HepG2 (cell line): ENCODE results near the gene ZNF865. TPM values are rescaled to one million over a fixed set of nuclear protein-coding genes. Genes with fewer than 3 reads are reported as not detected.

Experiments used
- ADNP ChIP-seq: sonication (generic); formaldehyde crosslinking; IDR thresholded peaks from 2 replicates; pipeline ENCODE4 v1.4.0; 2020; ENCODE audit warnings: missing genetic modification reagents
- BRCA1 ChIP-seq: sonication (generic); formaldehyde crosslinking; IDR thresholded peaks from 2 replicates; pipeline ENCODE4 v1.4.0; 2020; ENCODE audit warnings: missing genetic modification reagents
- GABPB1 ChIP-seq: IDR thresholded peaks from 2 replicates; pipeline ENCODE4 v1.6.1; 2016; ENCODE audit warnings: mild to moderate bottlenecking, missing genetic modification reagents, moderate library complexity, missing compliant biosample characterization
- GLI4 ChIP-seq: sonication (generic); formaldehyde crosslinking; IDR thresholded peaks from 2 replicates; pipeline ENCODE4 v1.5.1; 2020; ENCODE audit warnings: missing genetic modification reagents, mild to moderate bottlenecking, moderate library complexity, borderline replicate concordance
- KMT2B ChIP-seq: IDR thresholded peaks from 2 replicates; pipeline ENCODE4 v1.6.1; 2016; ENCODE audit warnings: missing genetic modification reagents, missing compliant biosample characterization
- RBFOX2 ChIP-seq: fragments of 200-400 bp; formaldehyde crosslinking; IDR thresholded peaks from 2 replicates; pipeline ENCODE4 v1.6.1; 2017; ENCODE audit warnings: low read depth, mild to moderate bottlenecking, low read length
- RBM22 ChIP-seq: fragments of 200-400 bp; formaldehyde crosslinking; optimal IDR thresholded peaks from 2 replicates; pipeline ENCODE3; 2017; ENCODE audit warnings: mild to moderate bottlenecking, low read length, moderate library complexity
- RXRB ChIP-seq: IDR thresholded peaks from 2 replicates; pipeline ENCODE4 v1.6.1; 2016; ENCODE audit warnings: borderline replicate concordance, missing genetic modification reagents, missing compliant biosample characterization
- SNAPC2 ChIP-seq: sonication (generic); formaldehyde crosslinking; IDR thresholded peaks from 2 replicates; pipeline ENCODE4 v1.8.1; 2022; ENCODE audit warnings: mild to moderate bottlenecking, missing genetic modification reagents
- TAF1 ChIP-seq: sonication (generic); formaldehyde crosslinking; IDR thresholded peaks from 2 replicates; pipeline ENCODE4 v1.4.0; 2020; ENCODE audit warnings: missing genetic modification reagents
- ZFP36L2 ChIP-seq: sonication (generic); formaldehyde crosslinking; IDR thresholded peaks from 2 replicates; pipeline ENCODE4 v1.4.0; 2020; ENCODE audit warnings: missing genetic modification reagents
- ZNF263 ChIP-seq: sonication (generic); formaldehyde crosslinking; IDR thresholded peaks from 2 replicates; pipeline ENCODE4 v1.4.0; 2020; ENCODE audit warnings: missing genetic modification reagents
- ZNF34 ChIP-seq: sonication (generic); formaldehyde crosslinking; IDR thresholded peaks from 2 replicates; pipeline ENCODE4 v1.4.0; 2020; ENCODE audit warnings: mild to moderate bottlenecking, missing genetic modification reagents, borderline replicate concordance
- ZNF629 ChIP-seq: sonication (generic); formaldehyde crosslinking; conservative IDR thresholded peaks from 2 replicates; pipeline ENCODE4 v1.5.0; 2020; ENCODE audit warnings: missing genetic modification reagents
- ZNF839 ChIP-seq: sonication (generic); formaldehyde crosslinking; IDR thresholded peaks from 2 replicates; pipeline ENCODE4 v1.4.0; 2020; ENCODE audit warnings: missing genetic modification reagents, mild to moderate bottlenecking, borderline replicate concordance
- ZSCAN12 ChIP-seq: sonication (generic); formaldehyde crosslinking; IDR thresholded peaks from 2 replicates; pipeline ENCODE4 v1.9.0; 2021; ENCODE audit warnings: mild to moderate bottlenecking, missing genetic modification reagents
- ZSCAN30 ChIP-seq: sonication (generic); formaldehyde crosslinking; IDR thresholded peaks from 2 replicates; pipeline ENCODE4 v1.5.0; 2020; ENCODE audit warnings: mild to moderate bottlenecking, missing genetic modification reagents
- polyA plus RNA-seq, 8 experiments: library from polyadenylated mRNA; depleted of rRNA in 3 of 8; stranded (reverse) in 7 of 8; unstranded in 1 of 8; fragments of >200 nt; fragmentation: Illumina TruSeq in 4 of 8; extraction: Trizol in 4 of 8; gene quantifications; 2 replicates each; pipeline versions ENCODE4 v1.2.1 to v1.2.3, GENCODE V29; 2011 to 2016; ENCODE audit warnings: low read depth in 4 of 8, missing spikeins in 1 of 8, mixed read lengths in 1 of 8; ENCODE audit not compliant: insufficient read depth in 1 of 8
- total RNA-seq, 5 experiments: library from RNA; depleted of rRNA; stranded (reverse); fragments of >200 nt; fragmentation: Illumina TruSeq; extraction: Trizol; gene quantifications; 2 replicates each; pipeline ENCODE4 v1.2.3, GENCODE V29; 2016; ENCODE audit warnings: low read depth in 1 of 5
- TF ChIP-seq, protein P1 (sequence below): sonication (generic); formaldehyde crosslinking; IDR thresholded peaks from 2 replicates; pipeline ENCODE4 v1.4.0; 2020; ENCODE audit warnings: missing genetic modification reagents, borderline replicate concordance
- TF ChIP-seq, protein P2 (sequence below): sonication (generic); formaldehyde crosslinking; IDR thresholded peaks from 2 replicates; pipeline ENCODE4 v1.4.0; 2020; ENCODE audit warnings: missing genetic modification reagents
- TF ChIP-seq, protein P3 (sequence below): sonication (generic); formaldehyde crosslinking; IDR thresholded peaks from 2 replicates; pipeline ENCODE4 v1.4.0; 2020; ENCODE audit warnings: missing genetic modification reagents
- TF ChIP-seq, protein P4 (sequence below): sonication (generic); formaldehyde crosslinking; IDR thresholded peaks from 2 replicates; pipeline ENCODE4 v1.5.1; 2020; ENCODE audit warnings: missing genetic modification reagents, mild to moderate bottlenecking, borderline replicate concordance

Gene ZNF865
- total and polyA plus RNA-seq, 2 of the 13 experiments (the other 11 are each of a cell fraction or from before 2014, with no cell fraction given) = 0.93 to 1.0 TPM

DNA sequence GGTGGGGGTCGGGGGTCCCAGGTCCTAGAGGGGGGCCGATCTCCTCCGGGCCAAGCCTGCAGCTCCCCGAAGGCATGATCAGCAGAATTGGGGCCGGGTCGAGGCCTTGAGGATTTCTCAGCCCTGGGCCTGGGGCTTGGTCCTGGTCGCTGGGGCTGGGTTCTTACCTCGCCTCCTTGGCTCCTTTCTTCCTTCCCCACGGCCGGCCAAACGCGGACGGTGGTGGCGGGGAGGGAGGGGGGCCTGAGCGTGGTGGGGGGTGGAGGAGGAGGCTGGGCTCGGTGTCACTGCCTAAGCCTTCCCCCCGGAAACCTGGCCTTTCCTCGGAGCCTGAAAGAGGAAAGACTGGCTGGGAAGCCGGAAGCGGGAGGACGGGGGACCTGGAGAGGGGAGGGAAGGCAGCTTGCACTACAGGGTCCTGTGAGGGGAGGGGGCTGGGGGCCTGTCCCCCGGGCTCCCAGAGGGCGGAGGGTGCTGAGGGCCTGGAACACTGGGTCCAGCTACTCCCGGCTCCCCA is 24.8 kb upstream of the ZNF865 start, which contains the start of gene ZNF579 (continued):
- 0 out of 2 replicates have a peak, but pooled peaks have one; percentile 12 for TF ChIP-seq ZNF629
- 0 out of 2 replicates have a peak, but pooled peaks have one; percentile 27 for TF ChIP-seq ZSCAN30 (CRISPR knock-in tag)
- no peak for TF ChIP-seq ZSCAN12
- TF ChIP-seq ZFP36L2 (CRISPR knock-in tag) = no peak
- no peak for TF ChIP-seq RBM22
- peak; percentile 69 for TF ChIP-seq ZNF263 (CRISPR knock-in tag)
- 0 out of 2 replicates have a peak, but pooled peaks have one; percentile 24 for TF ChIP-seq GLI4 (CRISPR knock-in tag)
- peak; percentile 87; the same call in 1 of the 2 replicates for TF ChIP-seq ZNF34 (CRISPR knock-in tag)
- TF ChIP-seq ZNF839 (CRISPR knock-in tag) = no peak
- TF ChIP-seq, protein P1, sequence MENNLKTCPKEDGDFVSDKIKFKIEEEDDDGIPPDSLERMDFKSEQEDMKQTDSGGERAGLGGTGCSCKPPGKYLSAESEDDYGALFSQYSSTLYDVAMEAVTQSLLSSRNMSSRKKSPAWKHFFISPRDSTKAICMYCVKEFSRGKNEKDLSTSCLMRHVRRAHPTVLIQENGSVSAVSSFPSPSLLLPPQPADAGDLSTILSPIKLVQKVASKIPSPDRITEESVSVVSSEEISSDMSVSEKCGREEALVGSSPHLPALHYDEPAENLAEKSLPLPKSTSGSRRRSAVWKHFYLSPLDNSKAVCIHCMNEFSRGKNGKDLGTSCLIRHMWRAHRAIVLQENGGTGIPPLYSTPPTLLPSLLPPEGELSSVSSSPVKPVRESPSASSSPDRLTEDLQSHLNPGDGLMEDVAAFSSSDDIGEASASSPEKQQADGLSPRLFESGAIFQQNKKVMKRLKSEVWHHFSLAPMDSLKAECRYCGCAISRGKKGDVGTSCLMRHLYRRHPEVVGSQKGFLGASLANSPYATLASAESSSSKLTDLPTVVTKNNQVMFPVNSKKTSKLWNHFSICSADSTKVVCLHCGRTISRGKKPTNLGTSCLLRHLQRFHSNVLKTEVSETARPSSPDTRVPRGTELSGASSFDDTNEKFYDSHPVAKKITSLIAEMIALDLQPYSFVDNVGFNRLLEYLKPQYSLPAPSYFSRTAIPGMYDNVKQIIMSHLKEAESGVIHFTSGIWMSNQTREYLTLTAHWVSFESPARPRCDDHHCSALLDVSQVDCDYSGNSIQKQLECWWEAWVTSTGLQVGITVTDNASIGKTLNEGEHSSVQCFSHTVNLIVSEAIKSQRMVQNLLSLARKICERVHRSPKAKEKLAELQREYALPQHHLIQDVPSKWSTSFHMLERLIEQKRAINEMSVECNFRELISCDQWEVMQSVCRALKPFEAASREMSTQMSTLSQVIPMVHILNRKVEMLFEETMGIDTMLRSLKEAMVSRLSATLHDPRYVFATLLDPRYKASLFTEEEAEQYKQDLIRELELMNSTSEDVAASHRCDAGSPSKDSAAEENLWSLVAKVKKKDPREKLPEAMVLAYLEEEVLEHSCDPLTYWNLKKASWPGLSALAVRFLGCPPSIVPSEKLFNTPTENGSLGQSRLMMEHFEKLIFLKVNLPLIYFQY = no peak
- TF ChIP-seq TAF1 (CRISPR knock-in tag) = peak; percentile 53; the same call in 1 of the 2 replicates
- TF ChIP-seq SNAPC2 (CRISPR knock-in tag) = peak; percentile 65; the same call in 1 of the 2 replicates
- TF ChIP-seq, protein P2, sequence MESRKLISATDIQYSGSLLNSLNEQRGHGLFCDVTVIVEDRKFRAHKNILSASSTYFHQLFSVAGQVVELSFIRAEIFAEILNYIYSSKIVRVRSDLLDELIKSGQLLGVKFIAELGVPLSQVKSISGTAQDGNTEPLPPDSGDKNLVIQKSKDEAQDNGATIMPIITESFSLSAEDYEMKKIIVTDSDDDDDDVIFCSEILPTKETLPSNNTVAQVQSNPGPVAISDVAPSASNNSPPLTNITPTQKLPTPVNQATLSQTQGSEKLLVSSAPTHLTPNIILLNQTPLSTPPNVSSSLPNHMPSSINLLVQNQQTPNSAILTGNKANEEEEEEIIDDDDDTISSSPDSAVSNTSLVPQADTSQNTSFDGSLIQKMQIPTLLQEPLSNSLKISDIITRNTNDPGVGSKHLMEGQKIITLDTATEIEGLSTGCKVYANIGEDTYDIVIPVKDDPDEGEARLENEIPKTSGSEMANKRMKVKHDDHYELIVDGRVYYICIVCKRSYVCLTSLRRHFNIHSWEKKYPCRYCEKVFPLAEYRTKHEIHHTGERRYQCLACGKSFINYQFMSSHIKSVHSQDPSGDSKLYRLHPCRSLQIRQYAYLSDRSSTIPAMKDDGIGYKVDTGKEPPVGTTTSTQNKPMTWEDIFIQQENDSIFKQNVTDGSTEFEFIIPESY (CRISPR knock-in tag) = 0 out of 2 replicates have a peak, but pooled peaks have one; percentile 7
- TF ChIP-seq GABPB1 (CRISPR knock-in tag) = peak; percentile 94
- peak; percentile 61 for TF ChIP-seq RBFOX2
- TF ChIP-seq, protein P3, sequence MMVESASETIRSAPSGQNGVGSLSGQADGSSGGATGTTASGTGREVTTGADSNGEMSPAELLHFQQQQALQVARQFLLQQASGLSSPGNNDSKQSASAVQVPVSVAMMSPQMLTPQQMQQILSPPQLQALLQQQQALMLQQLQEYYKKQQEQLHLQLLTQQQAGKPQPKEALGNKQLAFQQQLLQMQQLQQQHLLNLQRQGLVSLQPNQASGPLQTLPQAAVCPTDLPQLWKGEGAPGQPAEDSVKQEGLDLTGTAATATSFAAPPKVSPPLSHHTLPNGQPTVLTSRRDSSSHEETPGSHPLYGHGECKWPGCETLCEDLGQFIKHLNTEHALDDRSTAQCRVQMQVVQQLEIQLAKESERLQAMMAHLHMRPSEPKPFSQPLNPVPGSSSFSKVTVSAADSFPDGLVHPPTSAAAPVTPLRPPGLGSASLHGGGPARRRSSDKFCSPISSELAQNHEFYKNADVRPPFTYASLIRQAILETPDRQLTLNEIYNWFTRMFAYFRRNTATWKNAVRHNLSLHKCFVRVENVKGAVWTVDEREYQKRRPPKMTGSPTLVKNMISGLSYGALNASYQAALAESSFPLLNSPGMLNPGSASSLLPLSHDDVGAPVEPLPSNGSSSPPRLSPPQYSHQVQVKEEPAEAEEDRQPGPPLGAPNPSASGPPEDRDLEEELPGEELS (CRISPR knock-in tag) = peak; percentile 53
- TF ChIP-seq, protein P4, sequence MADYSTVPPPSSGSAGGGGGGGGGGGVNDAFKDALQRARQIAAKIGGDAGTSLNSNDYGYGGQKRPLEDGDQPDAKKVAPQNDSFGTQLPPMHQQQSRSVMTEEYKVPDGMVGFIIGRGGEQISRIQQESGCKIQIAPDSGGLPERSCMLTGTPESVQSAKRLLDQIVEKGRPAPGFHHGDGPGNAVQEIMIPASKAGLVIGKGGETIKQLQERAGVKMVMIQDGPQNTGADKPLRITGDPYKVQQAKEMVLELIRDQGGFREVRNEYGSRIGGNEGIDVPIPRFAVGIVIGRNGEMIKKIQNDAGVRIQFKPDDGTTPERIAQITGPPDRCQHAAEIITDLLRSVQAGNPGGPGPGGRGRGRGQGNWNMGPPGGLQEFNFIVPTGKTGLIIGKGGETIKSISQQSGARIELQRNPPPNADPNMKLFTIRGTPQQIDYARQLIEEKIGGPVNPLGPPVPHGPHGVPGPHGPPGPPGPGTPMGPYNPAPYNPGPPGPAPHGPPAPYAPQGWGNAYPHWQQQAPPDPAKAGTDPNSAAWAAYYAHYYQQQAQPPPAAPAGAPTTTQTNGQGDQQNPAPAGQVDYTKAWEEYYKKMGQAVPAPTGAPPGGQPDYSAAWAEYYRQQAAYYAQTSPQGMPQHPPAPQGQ (CRISPR knock-in tag) = no peak
- TF ChIP-seq KMT2B (CRISPR knock-in tag) = 0 out of 2 replicates have a peak, but pooled peaks have one; percentile 15
- TF ChIP-seq ADNP (CRISPR knock-in tag) = peak; percentile 34; the same call in 1 of the 2 replicates
- TF ChIP-seq RXRB (CRISPR knock-in tag) = 0 out of 2 replicates have a peak, but pooled peaks have one; percentile 24
- TF ChIP-seq BRCA1 (CRISPR knock-in tag) = no peak
